Fibroblast of the aortic adventitia (primary cell): ENCODE results near the gene HS3ST2. TPM values are rescaled to one million over a fixed set of nuclear protein-coding genes. Genes with fewer than 3 reads are reported as not detected.
A peak's percentile ranks its signal among the peaks of the same experiment; 100 is the strongest.
"Not testable (repeated sequence)": the region's sequence is repeated elsewhere in the genome, so short reads cannot be mapped to it uniquely, and the experiment has no call there.

Experiments used
- DNase-seq: peaks from one replicate; pipeline ENCODE4 v3.0.0-alpha.2; 2010; ENCODE audit warnings: low read depth
- H3K4me3 ChIP-seq: 2 replicates; pipeline ENCODE4 v1.5.1; 2011; ENCODE audit warnings: low read depth, mild to moderate bottlenecking, control low read depth, low read length, moderate library complexity
- CTCF ChIP-seq: IDR thresholded peaks from 2 replicates; pipeline ENCODE4 v1.5.1; 2011; ENCODE audit warnings: mild to moderate bottlenecking, low read length, control low read depth, inconsistent platforms; ENCODE audit not compliant: insufficient read depth
- total RNA-seq: library from RNA; depleted of rRNA; stranded (reverse); fragments of >200 nt; gene quantifications from 2 replicates; pipeline ENCODE4 v1.2.3, GENCODE V29; 2012; ENCODE audit warnings: low replicate concordance

Gene HS3ST2
- total RNA-seq, 1 donor = not detected

DNA sequence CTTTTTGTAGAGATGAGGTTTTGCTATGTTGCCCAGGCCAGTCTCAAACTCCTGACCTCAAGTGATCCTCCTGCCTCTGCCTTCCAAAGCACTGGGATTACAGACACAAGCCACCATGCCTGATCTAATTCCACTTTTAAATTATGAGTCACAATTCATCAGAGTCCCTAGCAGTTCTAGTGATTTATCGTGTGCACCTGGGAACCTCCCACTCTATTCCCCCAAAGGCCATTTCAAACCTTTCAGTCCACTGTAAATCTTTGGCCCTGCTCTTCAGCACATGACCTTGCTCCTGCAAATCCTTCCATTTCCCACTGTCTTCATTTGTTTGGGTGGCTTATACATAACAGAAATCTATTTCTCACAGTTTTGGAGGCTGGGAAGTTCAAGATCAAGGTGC, 73.0 kb downstream of the HS3ST2 start:
- no peak overlapping the region for H3K4me3 ChIP-seq
- DNase-seq = no peak
- no peak for TF ChIP-seq CTCF

DNA sequence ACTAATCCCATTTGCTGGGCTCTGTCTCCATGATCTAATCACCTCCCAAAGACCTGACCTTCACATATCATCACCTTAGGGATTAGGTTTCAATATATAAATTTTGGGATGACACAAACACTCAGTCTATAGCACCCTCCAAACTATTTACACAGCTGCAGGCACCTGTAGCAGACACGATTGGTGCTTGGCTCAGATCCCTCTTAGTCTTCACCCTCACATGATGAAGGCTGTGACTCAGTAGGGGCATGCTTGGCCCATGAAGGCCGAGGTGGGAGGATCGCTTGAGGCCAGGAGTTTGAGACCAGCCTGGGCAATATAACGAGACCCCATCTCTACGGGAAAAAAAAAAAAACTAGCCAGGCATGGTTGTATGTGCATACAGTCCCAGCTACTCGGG, 73.5 kb downstream of the HS3ST2 start:
- H3K4me3 ChIP-seq = no peak overlapping the region
- TF ChIP-seq CTCF = no peak
- no peak for DNase-seq

- TF ChIP-seq CTCF = no peak
- H3K4me3 ChIP-seq = no peak overlapping the region
- no peak for DNase-seq
Measured at GRCh38 chr16:22888791-22889190, 74.8 kb downstream of the HS3ST2 start.

DNA sequence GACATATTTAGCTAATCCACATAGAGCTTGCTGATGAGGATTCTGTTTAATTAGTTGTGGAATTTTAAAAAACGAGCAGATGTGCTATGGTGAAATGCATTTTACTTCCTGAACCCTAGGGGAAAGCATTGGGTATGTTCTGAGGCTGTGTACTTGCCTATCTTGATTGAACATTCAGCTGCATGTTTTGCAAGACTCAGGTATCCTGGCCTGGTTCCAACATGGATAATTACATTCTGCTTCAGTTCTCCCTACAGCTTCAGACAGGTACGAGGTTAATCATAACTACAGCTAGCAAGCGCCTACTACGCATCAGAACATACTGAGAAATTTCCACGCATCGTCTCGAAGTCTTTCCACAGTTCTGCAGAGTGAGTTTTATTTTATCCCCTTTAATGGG, 77.0 kb downstream of the HS3ST2 start:
- DNase-seq = no peak
- H3K4me3 ChIP-seq = no peak overlapping the region
- no peak for TF ChIP-seq CTCF

- H3K4me3 ChIP-seq = no peak overlapping the region
- no peak for DNase-seq
- TF ChIP-seq CTCF = no peak
Measured at GRCh38 chr16:22897184-22897583, 83.2 kb downstream of the HS3ST2 start.

DNA sequence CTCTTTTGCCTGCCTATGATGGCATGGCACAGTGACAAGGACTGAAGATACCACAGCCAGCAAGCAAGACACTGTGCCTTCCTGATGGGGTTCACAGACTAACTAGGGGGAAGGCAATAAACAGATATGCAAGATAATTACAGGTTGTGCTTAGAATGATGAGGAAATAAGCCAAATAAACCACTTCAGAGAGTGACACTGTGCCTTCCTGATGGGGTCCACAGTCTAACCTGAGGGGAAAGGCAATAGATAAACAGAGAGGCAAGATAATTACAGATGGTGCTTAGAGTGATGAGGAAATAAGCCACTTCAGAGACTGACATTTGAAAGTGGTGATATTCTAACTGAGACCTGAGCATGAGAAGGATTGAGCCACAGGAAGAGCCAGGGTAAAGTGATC, 84.2 kb downstream of the HS3ST2 start:
- no peak for TF ChIP-seq CTCF
- H3K4me3 ChIP-seq = no peak overlapping the region

DNA sequence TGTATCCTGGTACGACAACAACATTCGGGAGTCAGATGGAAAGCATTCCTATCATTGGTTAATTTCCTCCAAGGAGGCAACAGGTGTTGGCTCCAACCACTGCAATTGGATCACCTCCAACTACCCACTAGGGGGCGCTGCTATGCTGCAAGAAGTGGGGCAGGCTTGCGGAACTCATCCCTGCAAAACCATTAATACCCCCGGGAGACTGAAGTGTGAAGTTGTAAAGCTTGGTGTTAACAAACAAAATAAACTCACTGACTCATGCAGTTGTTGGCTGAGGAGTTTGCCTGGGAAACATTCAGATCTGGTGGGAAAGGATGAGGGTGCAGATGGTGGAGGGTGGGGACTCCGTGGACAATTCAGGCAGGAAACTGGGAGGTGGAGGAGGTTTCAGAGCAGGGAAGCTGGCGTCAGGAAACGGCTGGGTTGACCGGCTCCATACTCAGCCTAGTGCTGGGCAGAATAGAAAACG, 84.9 kb downstream of the HS3ST2 start:
- H3K4me3 ChIP-seq = no peak overlapping the region
- TF ChIP-seq CTCF = peak; percentile 58
- DNase-seq = peak; percentile 59

More for the DNA sequence above, 84.2 kb downstream of the HS3ST2 start:
- no peak for DNase-seq

DNA sequence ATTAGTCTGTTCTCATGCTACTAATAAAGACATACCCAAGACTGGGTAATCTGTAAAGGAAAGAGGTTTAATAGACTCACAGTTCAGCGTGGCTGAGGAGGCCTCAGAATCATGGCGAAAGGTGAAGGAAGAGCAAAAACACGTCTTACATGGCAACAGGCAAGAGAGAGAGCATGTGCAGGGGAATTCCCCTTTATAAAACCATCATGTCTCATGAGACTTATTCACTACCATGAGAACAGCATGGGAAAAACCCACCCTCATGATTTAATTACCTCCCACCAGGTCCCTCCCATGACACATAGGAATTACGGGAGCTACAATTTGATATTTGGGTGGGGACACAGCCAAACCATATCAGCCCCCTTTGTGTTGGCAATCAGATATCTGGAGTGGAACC, 85.6 kb downstream of the HS3ST2 start:
- not testable (repeated sequence) for DNase-seq

More for the DNA sequence above, 85.6 kb downstream of the HS3ST2 start:
- not testable (repeated sequence) for H3K4me3 ChIP-seq
